Measurements from ENCODE around the gene SIAH2.

The SIAH2 gene

GRCh38 chr3:150749255-150749654, 13.7 kb downstream of the SIAH2 start:
- no peak for DNase-seq (ENCODE audit: low read depth in 2 of 2)

- DNase-seq (ENCODE audit: low read depth in 2 of 2) = no peak
These were observed 14.3 kb downstream of the SIAH2 start for GRCh38 chr3:150748684-150749047.

DNA sequence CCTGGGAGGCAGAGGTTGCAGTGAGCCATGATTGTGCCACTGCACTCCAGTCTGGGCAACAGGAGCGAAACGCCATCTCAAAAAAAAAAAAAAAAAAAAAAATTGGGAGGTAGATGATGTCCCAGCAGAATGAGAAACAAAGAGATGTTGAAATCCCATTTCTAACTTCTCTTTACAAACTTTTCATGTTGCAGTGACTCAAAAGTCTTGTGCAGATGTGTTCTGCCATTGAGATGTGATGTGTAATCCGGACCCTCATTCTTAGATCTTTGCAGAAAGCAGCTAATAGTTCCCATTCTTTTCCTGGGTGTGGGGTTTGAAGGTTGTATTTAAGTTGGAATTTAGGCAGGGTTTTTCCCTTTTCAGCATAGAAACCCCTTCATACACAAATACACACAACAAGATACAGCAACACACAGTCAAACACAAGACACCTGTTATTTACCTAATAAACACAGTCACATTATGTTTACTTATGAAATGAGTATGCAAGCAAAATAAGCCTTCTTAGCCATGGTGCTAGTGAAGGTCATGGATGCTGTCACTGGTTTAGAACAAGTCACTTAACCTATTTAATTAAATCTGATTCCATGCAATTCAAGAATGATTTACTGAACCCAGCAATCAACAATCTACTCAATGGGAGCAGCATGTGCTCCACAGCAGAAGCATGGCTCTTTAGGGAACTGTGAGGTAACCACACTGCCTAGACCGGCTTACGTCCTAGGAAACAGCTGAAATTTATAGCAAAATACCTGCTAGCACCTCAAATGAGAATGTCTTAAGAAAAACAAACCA, 14.9 kb downstream of the SIAH2 start:
- no peak for DNase-seq (ENCODE audit: low read depth in 2 of 2)

DNA sequence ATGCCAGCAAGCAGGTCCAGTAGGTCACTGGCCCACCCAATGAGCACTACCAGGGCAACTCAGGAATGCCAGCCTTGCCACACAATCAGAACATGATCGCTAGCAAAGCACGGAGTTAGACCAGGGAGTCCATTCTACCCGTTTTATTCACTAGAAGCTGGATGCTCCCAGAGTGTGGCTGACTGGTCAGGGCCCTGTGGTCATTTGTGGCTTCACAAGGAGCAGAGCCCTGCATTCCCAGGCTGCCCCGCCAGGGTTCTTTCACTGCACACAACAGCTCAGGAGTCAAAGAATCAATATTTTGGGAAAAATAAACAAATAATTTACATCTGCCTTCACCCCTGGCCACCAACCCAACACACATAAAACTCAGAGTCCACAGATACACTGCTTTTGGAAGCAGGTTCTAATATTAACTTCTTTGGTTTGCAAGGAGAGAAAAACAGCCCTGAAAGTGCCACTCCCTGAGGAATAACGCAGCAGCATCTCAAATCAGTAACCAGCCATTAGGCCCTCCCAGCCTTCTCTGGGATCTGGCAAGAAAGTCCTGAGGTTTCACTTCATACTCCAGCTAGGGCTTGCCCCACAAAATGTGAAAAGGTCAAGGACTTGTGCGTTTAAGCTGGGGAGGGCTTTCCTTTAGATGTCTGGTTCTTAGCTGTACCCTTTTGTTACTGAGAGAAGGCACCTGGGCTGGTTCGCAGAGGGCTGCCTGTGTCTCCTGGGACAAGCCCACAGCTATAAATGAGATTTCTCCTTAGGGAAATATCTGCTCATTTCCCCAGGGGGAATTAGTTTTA, 16.0 kb downstream of the SIAH2 start:
- no peak for DNase-seq (ENCODE audit: low read depth in 2 of 2)

DNA sequence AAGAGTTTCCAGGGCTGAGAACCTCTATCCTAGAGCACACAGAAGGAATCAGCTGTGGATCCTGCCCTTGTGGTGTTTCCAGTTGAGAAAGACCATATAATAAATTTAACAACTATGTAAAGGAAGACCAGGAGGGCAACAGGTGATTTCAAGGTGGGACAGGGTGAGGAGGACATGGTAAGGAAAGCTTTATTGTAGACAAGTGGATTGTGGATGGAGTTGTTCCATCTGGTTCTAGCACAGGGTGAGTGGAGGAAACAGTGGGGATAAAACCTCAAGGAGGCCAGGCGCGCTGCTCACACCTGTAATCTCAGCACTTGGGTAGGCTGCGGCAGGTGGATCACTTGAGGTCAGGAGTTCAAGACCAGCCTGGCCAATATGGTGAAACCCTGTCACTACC, 17.1 kb downstream of the SIAH2 start:
- DNase-seq (ENCODE audit: low read depth in 2 of 2) = no peak

GRCh38 chr3:150744919-150745211, 18.1 kb downstream of the SIAH2 start:
- no peak for DNase-seq (ENCODE audit: low read depth in 2 of 2)

DNA sequence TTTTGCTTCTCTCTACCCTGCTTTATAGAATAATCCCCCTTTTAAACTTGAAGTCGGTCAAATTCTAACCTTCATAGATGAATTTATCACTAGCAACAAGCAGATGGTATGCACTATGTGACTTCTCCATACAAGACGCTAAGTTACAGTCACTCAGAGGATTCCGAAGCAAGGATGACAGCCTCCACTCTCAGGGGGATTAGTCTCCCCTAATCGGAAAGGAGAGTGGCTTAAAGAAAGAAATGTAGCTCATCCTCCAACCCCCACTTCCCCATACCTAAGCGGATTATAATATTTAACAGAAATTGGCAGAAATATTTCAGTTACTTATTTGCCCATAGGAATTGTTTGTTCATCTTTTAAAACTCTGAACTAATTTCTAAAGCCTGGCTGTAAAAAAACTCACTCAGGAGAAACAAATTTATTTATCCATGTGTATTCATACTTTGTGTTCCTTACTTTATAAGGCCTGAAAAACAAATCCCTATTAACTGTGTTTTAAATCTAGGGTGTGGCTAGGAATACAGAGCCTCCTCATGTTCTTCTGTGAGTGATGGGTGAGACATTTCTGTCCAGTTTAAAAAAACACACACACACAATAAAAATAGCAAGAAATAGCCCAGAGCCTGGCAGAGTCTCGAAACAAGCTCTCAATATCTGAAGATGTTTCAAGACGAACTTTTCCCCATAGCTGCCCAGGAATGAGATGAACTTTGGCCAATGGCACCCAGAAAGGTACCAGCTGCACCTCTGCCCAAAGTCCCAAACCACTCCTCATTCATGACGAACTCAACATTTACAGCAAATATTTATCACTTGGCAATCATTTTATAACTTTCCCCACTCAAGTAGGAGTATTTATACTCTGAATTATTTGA, 18.7 kb downstream of the SIAH2 start:
- no peak for DNase-seq (ENCODE audit: low read depth in 2 of 2)

GRCh38 chr3:150743508-150743907, 19.5 kb downstream of the SIAH2 start:
- no peak for DNase-seq (ENCODE audit: low read depth in 2 of 2)

DNA sequence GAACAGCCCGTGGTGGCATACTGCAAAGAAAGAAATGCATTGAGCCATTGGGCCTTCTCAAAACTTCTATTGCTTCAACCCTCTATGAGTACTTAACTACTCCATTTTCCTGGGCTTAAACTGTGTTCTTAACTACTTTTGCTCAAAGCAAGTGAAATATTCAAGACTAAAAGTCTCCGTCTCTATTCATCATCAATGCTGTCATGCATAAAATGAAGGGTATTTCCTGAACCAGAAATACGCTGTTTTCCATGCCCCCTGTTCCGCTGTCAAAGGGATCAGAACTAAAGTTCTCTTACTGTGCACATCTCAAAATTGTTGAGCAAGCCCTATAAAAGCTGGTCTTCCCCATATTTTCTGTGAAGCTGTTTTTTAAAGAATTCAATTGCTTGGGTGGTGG, 20.3 kb downstream of the SIAH2 start:
- no peak for DNase-seq (ENCODE audit: low read depth in 2 of 2)

GRCh38 chr3:150742141-150742523, 20.8 kb downstream of the SIAH2 start:
- DNase-seq (ENCODE audit: low read depth in 2 of 2) = no peak

DNA sequence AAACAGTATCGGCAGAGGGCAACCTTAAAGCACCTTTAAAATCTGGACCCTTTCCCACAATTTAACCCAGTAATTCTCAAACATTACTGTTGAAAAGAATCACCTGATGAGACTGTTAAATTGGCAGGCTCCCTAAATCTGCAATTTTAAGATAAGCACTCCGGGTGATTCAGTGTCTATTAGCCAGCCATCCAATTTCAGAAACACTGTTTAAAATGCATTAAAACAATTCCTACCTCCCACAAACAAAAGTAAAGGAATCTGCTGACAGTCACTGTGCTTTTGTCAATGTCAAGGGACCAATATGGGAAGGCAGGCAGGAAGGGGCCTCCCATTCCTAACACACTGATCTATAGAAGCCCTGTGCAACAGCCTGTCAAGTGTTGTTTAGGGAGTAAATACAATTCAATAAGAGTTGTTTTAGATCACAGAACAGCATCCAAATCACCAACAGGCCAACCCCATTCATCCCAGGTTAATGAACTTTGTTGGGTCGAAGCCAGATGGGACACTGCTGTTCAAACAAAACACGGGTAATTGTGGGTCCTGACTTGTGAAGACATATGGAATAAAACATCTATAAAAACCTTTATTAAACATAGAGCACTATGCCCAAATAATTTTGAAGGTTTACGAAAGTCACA, 21.4 kb downstream of the SIAH2 start:
- DNase-seq (ENCODE audit: low read depth in 2 of 2) = no peak

DNA sequence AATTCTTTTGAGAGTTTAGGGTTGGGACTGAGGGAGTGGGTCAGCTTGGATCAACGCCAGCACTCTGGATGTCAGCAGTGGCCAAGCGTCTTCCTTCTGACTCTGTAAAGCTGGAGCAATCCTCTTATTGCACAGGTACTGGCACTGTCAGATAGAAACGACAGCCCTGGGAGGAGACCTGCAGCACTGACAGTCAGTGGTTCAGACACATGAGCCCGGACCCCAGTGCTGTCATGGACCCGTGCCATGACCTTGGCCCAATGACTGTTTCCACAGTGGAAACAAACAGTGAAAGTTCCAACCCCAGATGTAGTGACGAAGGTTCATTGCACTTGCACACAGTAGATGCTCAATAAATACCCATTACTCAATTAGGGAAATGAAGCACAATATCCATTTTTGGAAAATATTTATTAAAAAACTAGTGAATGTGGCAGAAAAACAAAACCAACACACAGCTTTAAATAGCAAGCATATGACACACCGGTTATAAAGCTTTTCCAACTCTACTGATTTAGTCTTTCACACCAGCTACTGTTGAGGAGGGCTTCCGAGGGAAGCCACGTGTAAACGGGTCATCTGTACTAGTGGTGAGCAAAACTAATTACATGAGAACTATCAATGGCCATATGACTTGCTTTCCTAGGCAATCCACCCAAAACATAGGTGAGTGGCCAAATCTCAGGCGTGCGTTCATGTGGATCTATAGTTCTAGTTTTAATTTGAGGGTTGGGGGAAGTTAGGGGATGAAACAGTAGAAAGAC, 22.1 kb downstream of the SIAH2 start:
- DNase-seq (ENCODE audit: low read depth in 2 of 2) = peak in 1 of 2 donors; percentile 32

- no peak for DNase-seq (ENCODE audit: low read depth in 2 of 2)
These were observed 22.9 kb downstream of the SIAH2 start for GRCh38 chr3:150739877-150740645.

DNA sequence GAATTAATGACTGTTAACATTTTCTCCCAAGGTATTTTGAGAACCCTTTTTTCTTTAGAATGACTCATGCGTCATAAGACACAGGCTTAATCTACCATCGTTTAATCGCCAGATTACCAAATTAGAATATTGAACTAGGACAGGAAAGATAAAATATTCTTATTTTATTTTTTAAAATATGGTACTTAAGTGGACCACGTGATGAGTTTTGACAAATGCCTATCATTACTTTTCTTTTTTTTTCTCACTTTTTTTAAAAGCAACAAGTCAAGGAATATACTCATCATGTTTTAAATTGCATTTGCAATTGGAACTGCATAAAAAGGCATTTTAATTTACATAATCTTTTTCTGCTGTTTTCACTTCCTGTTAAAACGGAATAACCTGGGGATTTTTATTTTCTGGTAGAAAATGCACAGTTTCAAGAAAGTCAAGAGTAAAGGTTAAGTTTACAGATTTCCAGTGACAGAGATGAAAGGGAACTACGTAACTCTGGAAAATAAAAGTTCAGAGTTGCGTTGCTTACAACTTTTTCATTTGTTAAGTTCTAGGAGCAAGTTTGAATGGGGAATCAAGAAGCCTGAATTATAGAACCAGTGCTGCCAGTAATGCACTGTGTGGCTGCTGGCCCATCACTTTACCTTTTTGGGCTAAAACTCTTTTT, 23.6 kb downstream of the SIAH2 start:
- DNase-seq (ENCODE audit: low read depth in 2 of 2) = no peak

- DNase-seq (ENCODE audit: low read depth in 2 of 2) = no peak
These were observed 24.3 kb downstream of the SIAH2 start for GRCh38 chr3:150738688-150739087.

- DNase-seq (ENCODE audit: low read depth in 2 of 2) = peak in 1 of 2 donors; percentile 40
These were observed 24.9 kb downstream of the SIAH2 start for GRCh38 chr3:150737874-150738679.

GRCh38 chr3:150736903-150737832, 25.8 kb downstream of the SIAH2 start:
- no peak for DNase-seq (ENCODE audit: low read depth in 2 of 2)

DNA sequence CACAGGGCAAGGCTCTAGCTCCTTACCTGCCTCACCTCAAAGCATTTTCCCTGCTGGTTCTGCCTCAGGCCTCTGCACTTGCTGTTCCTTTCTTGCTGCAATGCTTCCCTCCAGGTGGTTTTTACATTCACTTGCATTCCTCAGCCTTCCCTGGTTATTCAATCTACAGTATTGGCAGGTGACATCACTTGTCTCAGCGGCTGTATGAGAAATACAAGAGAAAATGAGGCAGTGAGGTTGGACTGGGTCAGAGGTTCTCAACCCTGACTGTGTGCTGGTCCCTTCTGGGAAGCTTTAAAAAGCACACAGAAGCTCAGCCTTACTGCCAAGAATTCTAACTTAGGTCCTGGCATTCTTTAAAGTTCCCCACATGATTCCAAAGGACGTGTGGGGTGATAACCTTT, 26.7 kb downstream of the SIAH2 start:
- DNase-seq (ENCODE audit: low read depth in 2 of 2) = no peak
